CD4-positive, alpha-beta T cell treated with Interleukin-21 for 1 hour (primary cell): ENCODE data around the gene ADAMTS12.

Experiments
- DNase-seq: peaks from one replicate; pipeline ENCODE4 v3.0.0-alpha.2; 2020

Gene ADAMTS12

GRCh38 chr5:33894566-33894965 lies 2.8 kb upstream of the ADAMTS12 start:
- DNase-seq = no peak

DNA sequence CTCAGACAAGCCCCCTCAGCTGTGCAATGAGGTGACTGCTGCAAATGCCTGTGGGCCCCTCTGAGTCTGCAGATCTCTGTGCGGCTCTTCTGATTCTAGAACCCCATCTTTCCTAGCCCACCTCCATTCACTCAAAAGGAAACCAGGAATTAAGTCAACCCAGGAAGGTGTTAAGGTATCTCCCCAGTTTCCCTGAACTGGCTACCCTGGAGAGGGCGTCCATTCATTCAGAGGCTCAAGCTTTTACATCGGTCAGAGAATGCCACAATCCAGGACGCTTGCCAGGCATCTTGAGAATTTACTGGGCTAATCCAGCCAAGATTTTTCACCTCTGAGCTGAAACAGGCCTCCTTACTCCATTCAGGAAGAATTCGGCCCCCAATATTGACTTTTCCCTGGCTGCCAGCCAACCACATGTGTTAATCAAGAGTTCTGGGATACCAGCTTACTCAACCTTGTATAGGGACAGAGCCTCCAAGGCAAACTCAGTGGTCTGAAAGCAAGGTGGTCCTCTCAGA lies 889 bp upstream of the ADAMTS12 start:
- DNase-seq = no peak

- no peak for DNase-seq
These were observed 373 bp downstream of the ADAMTS12 start for GRCh38 chr5:33891446-33891787.

GRCh38 chr5:33890131-33891032 lies 1.4 kb downstream of the ADAMTS12 start:
- no peak for DNase-seq

DNA sequence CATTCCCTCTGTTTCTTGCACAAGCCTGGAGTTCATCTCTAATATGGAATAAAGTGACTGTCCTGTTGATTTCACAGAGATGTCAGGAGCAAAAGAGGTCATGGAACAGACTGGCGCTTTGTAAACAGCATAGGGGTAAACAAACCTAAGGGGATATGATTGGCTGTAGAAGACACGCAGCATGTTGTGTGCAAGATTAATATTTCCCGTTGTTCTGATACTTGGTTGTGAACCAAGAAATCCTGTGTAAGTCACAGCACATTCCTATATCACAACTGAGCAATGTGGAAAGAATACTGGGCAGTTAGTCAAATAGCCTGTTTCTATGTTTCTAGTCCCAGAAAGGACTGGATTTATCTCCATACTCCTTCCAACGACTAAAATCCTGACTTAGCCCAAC lies 3.2 kb downstream of the ADAMTS12 start:
- no peak for DNase-seq

GRCh38 chr5:33887268-33887667 lies 4.5 kb downstream of the ADAMTS12 start:
- no peak for DNase-seq

DNA sequence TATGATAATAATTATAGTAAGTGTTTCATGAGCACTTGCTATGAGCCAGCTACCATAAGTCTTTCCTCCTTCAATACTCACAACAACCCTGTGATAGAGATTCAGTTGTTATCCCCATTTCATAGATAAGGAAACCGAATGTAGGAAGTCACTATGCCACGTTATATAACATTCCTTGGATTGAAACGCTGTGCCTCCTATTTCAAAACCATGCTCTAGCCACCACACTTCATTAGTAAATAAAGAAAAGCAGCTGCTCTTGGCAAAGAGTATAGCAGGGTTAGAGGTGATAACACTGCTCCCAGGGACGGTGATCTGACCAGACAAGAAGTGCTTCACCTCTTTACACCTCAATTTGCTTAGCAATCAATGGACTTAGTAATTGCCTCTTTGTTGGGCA lies 5.5 kb downstream of the ADAMTS12 start:
- DNase-seq = no peak

- DNase-seq = no peak
These were observed 6.1 kb downstream of the ADAMTS12 start for GRCh38 chr5:33885679-33886078.

DNA sequence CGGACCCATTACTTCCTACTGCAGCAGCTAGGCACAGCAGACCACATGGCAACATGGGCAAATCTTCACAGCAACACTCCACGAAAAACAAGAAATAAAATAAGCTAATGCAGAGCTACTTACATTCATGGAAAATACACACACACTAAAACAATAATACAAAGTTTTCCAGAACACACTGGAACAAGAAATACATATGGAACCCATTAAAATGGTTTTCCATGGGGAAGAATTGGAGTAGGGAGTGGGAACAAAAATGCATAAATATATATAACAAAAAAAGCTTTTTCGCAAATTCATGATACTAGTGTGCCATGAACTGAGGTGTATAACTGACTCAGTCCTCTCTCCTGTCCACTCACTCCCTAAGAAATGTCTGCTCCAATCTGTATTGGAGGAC lies 8.3 kb downstream of the ADAMTS12 start:
- no peak for DNase-seq

GRCh38 chr5:33880319-33880718 lies 11.5 kb downstream of the ADAMTS12 start:
- no peak for DNase-seq

- DNase-seq = no peak
These were observed 14.3 kb downstream of the ADAMTS12 start for GRCh38 chr5:33877449-33877848.

GRCh38 chr5:33867241-33867640 lies 24.5 kb downstream of the ADAMTS12 start:
- no peak for DNase-seq

GRCh38 chr5:33859177-33859576 lies 32.6 kb downstream of the ADAMTS12 start:
- DNase-seq = peak; percentile 49

GRCh38 chr5:33857037-33857436 lies 34.8 kb downstream of the ADAMTS12 start:
- DNase-seq = no peak

- DNase-seq = no peak
These were observed 36.4 kb downstream of the ADAMTS12 start for GRCh38 chr5:33855396-33855795.

DNA sequence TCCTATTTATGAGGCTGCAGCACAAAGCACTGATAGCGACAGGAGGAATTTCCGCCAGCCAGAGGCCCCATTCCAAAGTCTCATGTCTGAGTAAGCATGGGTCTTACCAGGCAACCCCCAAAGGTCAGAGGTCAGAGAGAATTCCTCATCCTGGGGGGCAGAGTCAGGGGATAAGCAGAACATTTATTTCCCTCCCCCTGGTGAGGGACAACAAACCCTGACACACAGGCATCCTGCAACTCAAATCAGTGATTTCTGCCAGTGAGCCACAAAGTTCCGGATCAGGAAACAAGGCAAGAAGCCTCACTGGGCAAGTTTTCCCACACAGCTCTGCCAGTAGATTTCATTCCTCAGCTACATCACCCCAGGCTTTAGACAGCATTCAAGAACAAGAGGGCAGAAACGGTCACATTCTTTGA lies 37.0 kb downstream of the ADAMTS12 start:
- DNase-seq = no peak

GRCh38 chr5:33852837-33853236 lies 39.0 kb downstream of the ADAMTS12 start:
- no peak for DNase-seq

GRCh38 chr5:33852319-33852718 lies 39.5 kb downstream of the ADAMTS12 start:
- DNase-seq = no peak

DNA sequence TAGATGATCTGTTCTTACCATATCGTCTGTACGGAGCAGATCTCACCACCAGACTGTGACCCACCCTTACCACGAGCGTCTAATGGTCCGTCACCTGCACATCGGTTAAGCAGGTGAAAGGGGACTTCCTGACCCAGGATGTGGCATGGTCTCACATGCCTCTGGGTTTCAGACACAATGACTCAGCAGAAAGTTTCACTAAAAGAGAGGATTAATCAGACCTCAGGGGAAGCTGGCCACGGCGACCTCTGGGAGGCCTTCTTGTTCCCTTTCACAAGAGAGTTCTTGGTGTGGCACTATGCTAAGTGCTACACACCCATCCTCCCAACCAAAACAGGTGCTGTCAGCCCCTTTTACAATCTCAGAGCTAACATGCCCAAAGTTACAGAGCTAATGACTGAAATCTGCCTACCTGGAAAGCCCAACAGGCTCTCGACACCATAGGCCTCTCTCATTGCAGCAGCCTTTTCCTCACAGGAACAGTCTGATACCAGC lies 41.6 kb downstream of the ADAMTS12 start:
- peak; percentile 39 for DNase-seq

- no peak for DNase-seq
These were observed 43.2 kb downstream of the ADAMTS12 start for GRCh38 chr5:33848554-33848953.

DNA sequence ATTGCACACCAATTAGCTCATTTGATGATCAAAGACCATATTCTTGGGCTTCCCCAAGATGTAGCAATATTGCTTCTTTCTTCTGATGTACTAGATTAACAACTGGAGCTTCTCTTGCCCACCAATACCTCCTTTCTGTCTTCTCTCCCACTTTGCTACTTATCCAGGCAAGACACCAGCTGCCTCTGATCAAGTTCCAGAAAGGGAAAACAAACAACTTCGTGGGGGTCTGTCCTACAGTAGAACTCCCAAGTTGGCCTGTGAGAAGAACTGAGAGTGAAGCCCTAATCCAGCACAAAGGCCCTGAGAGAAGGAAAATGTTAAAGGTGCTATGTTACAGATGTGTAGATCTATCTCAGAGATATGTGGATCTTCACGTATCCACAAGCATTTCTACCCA lies 44.9 kb downstream of the ADAMTS12 start:
- no peak for DNase-seq

GRCh38 chr5:33843579-33843978 lies 48.2 kb downstream of the ADAMTS12 start:
- no peak for DNase-seq

- DNase-seq = no peak
These were observed 49.3 kb downstream of the ADAMTS12 start for GRCh38 chr5:33842456-33842855.

DNA sequence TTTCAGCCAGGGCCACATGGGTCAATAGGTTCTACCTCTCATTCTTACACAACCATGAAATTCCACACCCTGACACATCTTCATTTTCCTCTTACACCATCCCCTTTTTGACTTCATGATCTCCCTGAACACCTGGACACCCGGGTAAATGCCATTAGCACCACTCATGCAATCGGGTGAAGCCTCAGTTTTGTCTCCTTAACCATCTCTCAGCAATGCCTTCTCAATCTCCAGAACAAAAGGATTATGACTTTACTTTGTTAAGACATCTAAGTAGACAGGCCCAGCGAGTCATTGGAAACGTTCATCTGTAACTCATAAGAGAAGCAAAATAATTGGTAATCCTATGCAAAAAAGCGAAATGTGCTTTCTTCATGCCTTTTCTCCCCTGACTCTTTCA lies 49.9 kb downstream of the ADAMTS12 start:
- no peak for DNase-seq
